Stimulated activated CD8-positive, alpha-beta memory T cell treated with anti-CD3 and anti-CD28 coated beads, Interleukin-7, amount 100 ng/mL, for 1 hour (primary cell): ENCODE results near the gene PELI3.
"Not testable (repeated sequence)": the region's sequence is repeated elsewhere in the genome, so short reads cannot be mapped to it uniquely, and the experiment has no call there.

Experiments
- DNase-seq, 2 donors: peaks; one replicate each; pipeline ENCODE4 v3.0.0-alpha.2; 2020; ENCODE audit warnings: low read depth in 2 of 2

PELI3 gene

GRCh38 chr11:66466225-66467033 lies at the start of gene PELI3:
Gene PELI3 (plus strand): TSS chr11:66466905. CDS start chr11:66468129, 1,224 bp downstream.
- peak; percentile 91 to 95 for DNase-seq

DNA sequence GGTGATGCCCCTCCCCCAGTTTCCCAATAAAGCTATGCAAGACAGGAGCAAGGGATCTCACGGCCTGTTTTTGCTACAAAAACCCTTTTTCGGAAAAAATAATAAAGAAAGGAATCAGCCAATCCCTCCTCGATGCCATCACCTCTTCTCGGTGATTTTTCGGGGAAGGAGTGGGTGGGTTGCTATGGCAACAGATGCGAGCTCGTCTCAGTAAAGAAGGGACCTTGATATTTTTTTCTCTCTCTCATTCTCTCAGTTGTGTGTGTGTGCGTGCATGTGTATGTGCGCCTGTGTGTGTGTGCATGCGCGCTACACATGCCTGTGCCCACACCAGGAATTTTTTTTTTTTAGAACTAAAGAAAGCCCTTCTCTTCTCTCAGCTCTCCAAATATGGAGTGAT lies 49.7 kb upstream of the PELI3 start:
- no peak for DNase-seq

DNA sequence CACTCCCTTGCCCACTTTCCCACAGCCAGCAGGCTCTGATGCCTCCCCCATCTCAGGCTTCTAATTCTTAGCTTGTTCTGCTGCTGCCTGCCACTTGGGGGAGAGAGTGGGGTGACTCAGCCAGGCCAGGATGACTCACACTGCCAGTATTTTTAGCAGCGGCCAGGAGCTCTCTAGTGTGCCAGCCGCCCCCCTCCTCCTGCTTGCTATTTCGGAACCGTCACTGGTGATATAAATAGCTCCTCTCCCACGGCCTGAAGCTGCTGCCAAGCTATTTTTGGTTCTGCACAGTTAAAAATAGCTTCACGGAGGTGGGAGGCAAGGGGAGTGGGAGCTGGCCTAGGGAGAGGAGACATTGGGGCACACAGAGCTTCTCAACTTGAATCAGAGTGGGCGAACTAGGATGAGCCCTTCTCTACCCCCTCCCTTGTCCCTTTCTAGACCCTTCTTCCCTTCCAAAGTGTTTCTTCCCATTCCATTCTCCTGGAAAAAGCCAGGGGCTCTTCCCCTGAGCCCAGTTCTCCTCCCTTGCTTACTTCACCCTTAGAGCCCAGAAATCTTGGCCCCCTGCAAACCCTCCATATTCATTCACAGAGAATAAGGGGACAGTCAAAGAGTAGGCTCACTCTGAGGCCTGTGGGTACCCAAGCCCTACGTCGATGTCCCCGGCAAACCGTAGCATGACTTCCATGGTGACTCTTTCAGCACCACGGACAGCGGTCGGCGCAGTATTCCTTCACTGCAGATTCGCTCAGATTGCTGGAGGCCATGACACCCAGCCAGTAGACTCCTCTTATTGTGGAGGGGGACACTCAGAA lies 48.3 kb upstream of the PELI3 start:
- DNase-seq, result no peak

DNA sequence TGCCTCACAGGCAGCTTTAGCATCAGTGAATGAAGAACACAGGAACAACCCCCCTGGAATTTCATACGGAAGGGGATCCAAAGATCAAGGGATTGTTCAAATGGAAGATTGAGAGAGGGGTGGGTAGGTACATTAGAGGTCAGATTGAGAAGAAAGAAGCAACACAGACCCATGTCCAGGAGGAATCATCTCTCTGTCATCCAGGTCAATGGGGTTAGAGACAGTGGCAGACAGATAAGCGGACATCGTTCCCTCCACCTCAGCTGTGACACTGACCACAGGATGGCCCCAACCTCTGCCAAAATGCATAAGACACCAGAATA lies 47.8 kb upstream of the PELI3 start:
- DNase-seq, result no peak

- DNase-seq, result no peak
Observed at GRCh38 chr11:66419825-66420224, 46.9 kb upstream of the PELI3 start.

- no peak for DNase-seq
Observed at GRCh38 chr11:66420671-66421476, 45.8 kb upstream of the PELI3 start, which contains the start of gene NPAS4. Gene NPAS4 (plus strand): TSS chr11:66421035. CDS start chr11:66421180, 145 bp downstream.

DNA sequence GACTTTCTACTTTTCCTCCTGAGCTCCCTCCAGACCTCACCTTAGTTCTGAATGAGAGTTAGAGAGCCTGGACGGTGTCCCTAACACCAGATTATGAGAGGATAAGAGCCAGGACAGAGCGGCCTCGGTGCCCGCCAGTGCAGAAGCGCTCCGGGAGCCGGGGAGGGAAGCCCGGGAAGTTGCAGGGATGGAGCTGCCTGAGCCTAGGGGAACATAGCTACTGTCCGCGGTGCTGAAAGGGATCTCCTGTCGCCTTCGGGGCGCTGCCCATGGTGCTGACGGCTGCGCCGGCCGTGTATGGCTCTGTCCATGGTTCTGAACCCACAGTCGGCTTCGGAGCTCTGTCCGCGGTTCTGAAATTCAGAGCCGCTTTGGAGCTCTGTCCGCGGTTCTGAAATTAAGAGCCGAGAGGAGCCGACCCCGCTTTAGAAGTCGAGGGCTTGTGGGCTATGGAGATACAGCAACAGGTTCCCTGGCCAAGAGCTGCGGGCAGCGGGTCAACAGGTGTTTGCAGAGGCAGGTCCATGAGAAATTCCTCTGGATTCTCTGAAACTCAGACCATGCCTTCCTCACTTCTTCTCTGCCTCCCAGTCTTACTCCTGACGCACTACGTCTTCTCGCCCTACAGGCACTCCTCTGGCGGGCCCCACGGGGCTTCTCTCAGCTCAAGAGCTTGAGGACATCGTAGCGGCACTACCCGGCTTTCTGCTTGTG lies 45.1 kb upstream of the PELI3 start:
- DNase-seq, result peak; percentile 75 to 86

- no peak for DNase-seq
Observed at GRCh38 chr11:66426314-66426713, 40.4 kb upstream of the PELI3 start.

GRCh38 chr11:66428933-66429332 lies 37.8 kb upstream of the PELI3 start:
- DNase-seq, result no peak

DNA sequence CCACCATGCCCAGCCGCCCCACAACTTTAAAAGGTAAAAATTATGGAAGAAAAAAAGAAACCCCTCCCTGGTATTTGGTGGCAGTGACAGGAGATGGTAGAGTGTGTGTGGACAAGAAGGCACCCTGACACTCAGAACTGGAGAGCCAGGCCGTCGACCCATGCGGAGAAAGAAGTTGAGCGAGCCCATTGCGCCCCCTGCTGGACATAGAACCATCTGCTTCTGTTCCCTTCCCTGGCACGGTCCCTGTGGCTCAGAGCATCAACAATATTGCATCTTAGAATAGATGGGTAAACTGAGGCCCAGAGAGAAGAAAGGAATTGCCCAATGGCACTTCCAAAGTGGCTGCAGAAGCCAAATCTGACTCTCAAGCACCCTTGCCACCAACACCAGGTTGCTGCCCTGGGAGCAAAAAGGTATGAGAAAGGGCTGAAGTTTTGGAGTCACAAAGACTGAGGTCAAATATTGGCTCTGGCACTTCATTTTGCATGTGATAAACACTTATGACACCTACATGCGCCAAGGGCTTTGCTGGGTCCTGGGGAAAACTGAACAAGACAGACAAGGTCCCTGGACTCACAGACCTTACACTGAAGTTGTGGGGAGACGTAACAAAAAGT lies 36.6 kb upstream of the PELI3 start:
- DNase-seq, result peak; percentile 36 to 59

DNA sequence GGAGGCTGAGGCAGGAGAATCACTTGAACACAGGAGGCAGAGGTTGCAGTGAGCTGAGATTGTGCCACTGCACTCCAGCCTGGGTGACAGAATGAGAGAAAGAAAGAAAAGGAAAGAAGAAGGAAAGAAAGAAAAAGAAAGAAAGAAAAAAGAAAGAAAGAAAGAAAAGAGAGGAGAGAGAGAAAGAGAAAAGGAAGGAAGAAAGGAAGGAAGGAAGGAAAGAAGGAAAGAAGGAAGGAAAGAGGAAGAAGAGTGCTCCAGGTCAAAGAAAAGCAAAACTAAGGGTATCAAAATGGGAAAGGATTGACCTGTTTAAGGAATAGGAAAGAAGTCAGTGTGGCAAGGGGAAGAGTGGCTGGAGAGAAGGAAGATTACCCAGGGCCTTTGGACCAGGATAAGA lies 35.4 kb upstream of the PELI3 start:
- not testable (repeated sequence) for DNase-seq

DNA sequence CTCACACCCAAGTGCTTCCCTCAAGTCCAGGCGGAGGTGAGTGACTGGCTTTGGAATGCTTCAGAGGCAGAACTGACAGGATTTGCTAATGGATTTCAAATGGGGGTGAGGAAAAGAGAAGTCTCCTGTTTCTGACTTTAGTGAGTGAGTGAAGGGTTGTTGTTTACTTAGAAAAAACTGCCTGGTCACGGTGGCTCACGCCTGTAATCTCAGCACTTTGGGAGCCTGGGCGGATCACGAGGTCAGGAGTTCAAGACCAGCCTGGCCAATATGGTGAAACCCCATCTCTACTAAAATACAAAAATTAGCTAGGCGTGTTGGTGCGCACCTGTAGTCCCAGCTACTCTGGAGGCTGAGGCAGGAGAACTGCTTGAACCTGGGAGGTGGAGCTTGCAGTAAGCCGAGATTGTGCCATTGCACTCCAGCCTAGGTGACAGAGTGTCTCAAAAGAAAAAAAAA lies 34.8 kb upstream of the PELI3 start:
- DNase-seq, result not testable (repeated sequence)

GRCh38 chr11:66432597-66432996 lies 34.1 kb upstream of the PELI3 start:
- no peak for DNase-seq

- no peak for DNase-seq
Observed at GRCh38 chr11:66437979-66438503, 28.7 kb upstream of the PELI3 start.

DNA sequence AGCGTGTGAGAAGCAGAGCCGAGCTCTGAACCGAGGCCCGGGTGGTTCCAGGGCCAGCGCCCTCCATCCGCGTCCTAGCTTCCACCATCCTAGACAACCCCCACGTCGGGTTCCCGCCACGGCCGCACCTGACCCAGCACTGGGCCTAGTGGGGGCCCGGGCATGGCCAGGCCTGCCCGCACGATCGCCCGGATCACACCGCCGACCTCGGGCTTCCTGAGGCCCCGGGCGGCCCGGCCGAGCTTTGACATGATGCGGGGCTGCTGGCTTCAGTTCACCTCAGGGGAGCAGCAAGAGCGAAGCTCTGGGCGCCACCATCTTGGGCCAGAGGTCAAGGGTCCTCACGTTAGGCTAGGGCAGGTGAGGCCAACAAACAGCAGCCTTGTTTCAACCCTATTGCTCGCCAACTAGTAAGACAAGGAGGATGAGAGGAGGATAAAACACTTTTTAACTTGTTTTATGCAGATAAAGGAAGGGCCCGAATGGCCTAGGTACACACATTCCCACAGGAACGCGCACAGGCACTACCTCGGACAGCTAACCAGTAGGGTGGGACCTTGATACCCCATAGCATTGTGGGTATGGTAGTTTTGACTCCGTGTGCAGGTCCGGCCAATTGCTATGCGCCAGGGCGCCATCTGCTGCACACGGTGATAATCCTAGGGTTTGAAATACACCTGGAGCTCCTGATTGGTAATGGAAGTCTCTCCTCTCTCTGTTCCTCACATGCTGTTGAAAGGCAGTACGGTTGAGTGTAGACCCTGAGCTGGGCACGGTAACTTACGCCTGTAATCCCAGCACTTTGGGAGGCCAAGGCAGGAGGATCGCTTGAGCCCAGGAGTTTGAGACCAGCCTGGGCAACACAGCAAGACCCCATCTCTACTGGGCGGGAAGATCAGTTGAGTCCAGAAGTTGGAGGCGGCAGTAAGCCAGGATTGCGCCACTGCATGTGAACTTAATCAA lies 27.9 kb upstream of the PELI3 start, which contains the start of gene MRPL11:
TSS of gene MRPL11 (minus strand) at position 345 of the 963 bp plus-strand sequence. CDS start at position 251, 94 bp downstream.
- DNase-seq, result peak; percentile 70 to 72

DNA sequence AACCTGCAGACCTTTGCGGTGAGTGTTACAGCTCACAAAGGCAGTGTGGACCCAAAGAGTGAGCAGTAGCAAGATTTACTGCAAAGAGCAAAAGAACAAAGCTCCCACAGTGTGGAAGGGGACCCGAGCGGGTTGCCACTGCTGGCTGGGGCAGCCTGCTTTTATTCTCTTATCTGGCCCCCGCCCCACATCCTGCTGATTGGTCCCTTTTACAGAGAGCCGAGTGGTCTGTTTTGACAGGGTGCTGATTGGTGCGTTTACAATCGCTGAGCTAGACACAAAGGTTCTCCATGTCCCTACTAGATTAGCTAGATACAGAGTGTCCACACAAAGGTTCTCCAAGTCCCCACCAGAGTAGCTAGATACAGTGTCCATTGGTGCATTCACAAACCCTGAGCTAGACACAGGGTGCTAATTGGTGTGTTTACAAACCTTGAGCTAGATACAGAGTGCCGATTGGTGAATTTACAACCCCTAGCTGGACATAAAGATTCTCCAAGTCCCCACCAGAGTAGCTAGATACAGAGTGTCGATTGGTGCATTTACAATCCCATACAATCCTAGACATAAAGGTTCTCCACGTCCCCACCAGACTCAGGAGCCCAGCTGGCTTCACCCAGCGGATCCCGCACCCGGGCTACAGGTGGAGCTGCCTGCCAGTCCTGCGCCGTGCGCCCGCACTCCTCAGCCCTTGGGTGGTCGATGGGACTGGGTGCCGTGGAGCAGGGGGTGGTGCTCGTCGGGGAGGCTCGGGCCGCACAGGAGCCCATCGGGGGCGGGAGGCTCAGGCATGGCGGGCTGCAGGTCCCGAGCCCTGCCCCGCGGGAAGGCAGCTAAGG lies 26.4 kb upstream of the PELI3 start:
- DNase-seq, result not testable (repeated sequence)

- DNase-seq, result not testable (repeated sequence)
Observed at GRCh38 chr11:66440940-66441282, 25.8 kb upstream of the PELI3 start.

DNA sequence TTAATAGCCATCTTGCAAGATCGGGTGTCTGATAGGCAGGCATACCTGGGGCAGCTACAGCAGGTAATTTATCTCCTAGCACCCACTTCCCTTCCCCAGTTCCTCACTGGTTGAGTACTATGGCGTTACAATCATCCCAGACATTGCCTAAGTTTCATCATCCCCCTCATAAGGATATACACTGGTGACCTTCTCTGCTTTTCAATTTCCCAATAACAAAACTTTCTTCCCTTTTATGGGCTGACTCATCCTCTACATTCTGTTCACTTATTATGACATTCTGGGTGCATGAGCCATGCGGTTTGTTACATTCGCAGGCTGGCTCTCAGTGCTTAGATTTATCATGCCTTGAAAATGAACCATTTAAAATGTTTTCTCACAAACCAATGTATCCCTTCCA lies 23.1 kb upstream of the PELI3 start:
- DNase-seq, result no peak
